GM19395 (cell line): ENCODE measurements around the gene BTG1.
"Not testable (repeated sequence)": the region's sequence is repeated elsewhere in the genome, so short reads cannot be mapped to it uniquely, and the experiment has no call there.

Experiments
- ATAC-seq: cut with Tn5 transposase; IDR thresholded peaks from one replicate; pipeline ENCODE4 v1.9.1; 2021; ENCODE audit warnings: mild to moderate bottlenecking, moderate library complexity; ENCODE audit not compliant: unreplicated experiment

The BTG1 gene

DNA sequence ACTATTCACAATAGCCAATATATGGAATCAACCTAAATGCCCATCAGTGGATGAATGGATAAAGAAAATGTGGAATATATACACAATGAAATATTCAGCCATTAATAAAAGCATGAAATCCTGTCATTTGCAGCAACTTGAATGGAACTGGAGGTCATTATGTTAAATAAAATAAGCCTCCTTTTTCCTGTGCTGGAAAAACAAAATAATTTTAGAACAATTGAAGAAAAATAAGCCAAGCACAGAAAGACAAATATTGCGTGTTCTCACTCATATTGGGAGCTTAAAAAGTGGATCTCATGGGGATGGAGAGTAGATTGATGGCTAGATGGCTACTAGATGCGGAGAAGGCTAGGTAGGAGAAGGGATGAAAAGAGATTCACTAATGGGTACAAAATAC lies 6.3 kb upstream of the BTG1 start:
- no peak for ATAC-seq

DNA sequence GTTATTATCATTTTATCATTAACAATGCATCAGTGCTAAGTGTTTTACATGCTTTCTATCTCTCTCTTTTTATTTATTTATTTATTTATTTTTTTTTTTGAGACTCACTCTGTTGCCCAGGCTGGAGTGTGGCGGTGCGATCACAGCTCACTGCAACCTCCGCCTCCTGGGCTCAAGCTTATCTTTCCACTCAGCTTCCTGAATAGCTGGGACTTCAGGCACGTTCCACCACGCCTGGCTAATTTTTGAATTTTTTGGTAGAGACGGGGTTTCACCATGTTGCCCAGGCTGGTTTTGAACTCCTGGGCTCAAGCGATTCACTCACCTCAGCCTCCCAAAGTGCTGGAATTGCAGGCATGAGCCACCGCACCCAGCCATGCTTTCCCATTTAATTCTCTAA lies 3.9 kb upstream of the BTG1 start:
- ATAC-seq = no peak

DNA sequence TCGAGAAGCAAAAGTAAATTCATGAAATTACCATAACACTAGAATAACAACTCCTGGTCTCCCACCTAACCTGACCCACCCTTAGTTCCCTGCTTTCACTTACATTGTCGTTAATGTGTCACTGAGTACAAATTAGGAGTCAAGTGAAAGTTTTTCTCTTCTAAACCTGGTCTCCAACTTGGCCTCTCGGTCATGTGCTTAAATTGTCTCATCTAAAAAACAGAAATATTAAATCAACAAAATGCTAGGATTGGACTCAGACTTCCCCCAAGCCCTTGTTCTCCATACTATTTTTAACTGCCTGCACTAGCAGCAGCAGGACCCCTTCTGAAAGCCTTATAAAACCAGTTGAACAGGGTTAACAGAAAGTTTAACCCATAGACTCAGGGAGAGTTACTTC lies 1.8 kb upstream of the BTG1 start:
- ATAC-seq = no peak

DNA sequence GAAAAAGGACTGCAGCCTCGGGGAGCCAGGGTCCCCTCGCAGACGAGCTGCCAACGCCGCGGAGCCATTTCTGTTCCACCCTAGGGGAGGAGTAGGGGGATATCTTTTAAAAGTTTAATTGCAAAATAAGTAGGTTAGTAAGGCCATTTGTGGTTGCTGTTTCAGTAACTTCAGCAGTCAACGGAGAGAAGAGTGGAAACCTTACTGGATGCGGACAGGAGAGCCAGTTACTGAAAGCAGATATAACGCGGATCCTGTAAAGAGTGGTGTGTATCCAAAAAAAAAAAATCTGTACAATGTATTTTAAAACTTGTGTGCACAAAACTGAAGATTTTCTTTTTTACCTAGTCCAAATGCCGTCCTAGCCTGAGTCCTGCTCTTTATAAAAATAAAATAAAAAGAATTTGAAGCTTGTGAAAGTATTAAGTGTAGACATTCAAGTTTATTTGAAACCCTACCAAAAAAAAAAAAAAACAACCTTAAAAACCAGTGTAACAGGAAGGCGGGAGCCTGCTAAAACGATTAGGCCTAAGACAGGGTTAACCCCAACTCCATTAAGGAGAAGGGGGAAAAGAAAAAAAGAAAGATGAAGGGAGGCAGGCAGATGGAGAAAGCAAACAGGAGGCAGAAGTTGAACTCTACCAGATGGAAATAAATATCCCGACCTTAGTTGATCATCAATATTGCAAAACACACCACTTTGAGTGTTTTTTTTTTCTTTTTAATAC lies 1.0 kb upstream of the BTG1 start:
- ATAC-seq = no peak

DNA sequence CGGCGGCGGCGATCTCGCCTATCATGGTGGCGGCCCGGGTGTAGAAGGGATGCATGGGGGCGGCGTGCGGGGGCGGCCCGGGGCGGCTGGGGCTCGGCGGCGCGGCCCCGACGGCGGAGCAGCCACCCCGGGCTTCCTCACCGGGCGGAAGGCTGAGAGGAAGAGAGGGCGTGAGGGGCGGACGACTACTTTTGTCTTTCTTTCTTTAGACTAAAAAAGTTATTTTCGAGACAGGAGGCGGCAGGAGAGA lies 240 bp downstream of the BTG1 start:
- ATAC-seq = peak; percentile 9

DNA sequence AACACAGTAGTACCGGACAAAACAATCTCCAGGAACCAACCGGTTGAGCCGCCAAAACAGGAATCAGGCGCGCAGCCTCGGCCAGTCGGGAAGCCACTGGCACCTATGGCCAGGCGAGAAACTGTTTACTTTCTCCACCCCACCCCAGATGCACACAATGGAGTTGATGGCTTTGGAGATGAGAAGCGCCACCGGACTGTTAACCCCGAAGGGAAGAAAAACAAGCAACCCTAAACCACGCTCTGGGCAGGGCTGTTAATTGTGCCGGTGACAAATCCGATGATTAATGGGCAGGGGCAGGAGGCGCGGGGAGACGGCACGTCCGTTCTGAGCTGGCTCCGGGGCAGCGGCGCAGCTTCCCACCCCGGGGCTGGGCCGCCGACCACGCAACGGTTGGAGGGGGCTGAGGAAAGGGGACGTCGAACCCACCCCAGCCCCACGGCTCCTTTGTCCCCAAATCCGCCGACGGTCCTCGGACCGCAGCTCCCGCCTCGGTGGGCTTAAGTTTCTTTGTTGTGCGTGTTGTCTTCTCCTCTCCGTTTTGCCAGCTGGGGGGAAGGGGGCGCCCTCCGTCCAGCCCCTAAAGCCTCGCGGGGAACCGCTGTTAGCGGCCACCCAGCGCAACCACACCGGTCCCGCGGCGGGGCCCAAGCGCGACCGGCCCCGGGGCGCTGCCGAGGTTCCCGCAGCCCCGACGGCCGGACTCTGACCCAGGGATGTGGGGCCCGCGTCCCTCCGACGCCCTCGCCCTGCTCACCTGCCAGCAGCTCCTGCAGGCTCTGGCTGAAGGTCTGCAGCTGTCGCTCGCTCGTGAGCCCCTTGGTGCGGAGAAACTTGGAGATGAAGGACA lies 790 bp downstream of the BTG1 start:
- no peak for ATAC-seq

DNA sequence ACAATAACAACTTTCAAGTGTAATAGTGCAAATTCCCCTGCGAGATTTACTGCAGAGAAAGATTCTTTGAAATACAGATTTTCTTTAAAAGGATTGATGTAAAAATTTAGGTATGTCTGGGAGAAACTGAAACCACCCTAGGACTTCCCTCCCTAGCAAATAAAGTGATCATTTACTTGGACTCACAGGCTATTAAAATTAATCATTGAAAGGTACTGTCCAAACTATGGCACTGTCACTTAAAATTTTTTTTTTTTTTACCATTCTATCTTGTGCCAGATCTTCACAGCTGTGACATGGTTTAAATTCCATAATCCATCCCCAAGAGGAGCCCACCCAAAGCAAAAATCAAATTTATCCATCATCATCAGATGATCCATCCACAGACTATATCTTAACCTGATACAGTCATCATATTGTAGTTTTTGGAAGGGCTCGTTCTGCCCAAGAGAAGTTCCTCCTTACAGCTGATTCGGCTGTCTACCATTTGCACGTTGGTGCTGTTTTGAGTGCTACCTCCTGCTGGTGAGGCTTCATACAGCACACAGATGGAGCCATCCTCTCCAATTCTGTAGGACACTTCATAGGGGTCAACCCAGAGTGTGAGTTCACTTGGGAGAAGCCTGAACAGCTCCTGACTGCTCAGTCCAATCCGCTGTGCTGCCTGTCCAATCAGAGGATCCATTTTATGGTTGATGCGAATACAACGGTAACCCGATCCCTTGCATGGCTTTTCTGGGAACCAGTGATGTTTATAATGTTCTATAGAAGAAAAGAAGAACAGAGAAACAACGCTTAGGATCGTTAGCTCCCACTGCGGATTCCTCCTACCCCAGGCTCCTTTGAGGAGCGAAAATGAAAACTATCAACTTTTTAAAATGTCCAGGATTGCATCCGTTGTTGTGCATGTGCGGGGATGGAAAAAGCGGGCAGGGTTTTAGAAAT lies 1.7 kb downstream of the BTG1 start:
- peak; percentile 18 for ATAC-seq

DNA sequence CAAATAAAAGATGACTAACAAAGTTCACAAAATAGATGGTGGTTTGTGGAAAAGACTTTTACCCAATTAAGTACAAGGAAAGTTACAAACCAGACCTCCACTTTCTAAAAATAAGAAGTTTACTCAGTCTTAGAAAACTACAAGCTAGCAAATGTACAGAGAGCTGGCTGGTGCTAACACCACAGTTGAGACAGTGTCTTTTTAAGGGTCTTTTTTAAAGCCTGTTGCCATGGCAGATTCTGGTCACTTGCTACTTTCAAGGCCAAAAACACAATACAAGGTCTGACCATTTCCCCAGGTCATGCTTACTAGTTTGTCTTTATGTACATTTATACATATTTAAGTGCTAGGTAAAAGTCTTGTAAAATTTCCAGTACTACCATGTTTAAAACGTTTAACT lies 2.4 kb downstream of the BTG1 start:
- no peak for ATAC-seq

DNA sequence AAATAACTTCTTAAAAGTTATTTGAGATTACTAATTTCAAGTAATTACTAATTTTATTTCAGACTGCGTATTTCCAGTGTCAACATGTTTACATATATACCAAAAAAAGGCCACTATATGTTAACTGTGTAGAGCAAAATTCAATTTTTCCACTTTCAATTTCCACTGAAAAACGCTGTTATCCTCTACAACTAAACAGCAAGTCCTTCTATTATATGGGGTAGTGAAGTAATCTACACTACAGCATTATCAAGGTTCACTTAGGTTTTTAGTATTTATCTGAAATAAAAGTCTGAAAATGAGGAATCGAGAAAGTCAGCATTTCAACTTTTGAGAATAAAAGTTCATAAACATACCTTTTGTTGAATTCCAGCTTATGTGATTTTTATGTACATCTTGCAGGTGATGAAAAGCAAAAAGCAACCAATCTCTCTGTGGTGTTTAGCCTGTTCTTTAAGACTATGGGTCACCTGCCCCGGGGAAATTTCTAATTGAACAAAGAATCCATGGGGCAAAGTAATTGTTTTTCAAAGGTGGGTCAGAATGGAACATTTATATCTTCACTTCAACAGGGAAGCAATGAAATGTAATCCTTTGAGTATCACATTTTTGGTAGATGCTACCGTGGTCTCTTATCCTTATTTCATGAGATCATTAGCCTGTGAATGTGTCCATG lies 3.3 kb downstream of the BTG1 start:
- no peak for ATAC-seq

DNA sequence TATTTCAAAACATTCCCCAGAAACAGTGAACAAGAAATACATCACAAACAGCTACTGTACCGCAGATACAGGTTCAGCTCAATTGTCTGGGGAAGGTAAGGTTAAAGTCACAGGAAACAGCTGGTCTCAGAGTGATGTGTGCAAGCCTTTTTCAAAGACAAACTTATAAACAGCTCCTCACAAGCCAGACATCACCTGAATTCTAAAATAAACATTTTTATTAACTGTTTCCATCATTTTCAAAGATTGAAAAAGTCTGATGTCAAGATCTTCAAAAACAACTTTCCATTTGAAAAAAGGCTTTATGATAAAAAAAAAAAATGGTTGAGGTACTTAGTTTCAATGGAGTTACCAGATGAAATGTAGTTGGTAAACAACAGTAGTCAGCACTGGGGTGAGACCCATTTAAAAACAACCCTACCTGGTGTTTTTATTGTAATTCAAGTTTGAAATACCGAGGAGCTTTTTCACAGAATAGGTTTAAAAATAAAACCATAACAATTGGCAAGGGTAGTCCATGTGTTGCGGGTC lies 4.0 kb downstream of the BTG1 start:
- no peak for ATAC-seq

DNA sequence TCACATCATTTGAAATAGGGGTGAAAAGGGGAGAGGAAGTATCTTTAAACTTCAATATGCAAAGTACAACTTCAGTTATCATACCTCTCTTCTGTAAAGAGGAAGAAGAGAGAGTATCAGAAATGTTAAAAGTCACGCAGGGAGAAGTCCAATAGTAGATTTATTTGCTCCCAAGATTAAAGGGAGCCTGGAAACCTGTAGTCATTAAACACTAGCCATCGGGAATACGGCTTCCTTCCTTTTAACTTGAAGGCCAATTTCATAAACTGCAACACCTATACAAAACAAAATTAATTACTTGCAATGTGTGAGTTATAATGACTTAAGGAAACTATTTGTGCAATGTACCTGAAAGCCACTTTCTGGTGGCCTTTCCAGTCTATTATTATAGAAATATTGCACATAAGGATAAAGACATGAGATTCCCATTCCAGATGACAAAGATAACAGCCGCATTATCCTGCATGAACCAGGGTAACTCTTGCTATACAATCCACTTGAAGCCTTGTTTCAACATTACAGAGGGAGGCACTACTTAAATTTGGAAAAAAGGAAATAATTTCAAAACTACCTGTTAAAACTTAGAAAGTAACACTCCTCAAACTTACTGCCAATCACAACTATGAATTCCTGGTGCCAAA lies 4.6 kb downstream of the BTG1 start:
- ATAC-seq = no peak

DNA sequence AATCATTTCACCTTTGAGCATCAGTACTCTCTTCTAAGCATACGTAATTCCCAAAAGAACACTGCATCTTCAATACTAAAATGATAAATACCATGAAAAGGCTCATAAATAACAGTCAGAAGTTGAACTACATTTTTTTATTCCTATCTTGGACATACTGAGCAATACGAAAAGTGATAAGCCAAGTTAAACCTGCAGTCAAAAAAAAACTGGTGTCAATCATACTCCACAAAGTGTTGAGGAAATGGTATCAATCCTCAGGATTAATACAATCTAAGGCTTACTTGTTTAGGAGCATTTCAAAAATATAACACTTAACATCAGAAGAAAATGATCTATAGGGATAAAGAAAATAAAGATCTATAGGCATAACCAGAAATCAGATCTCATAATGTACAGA lies 5.5 kb downstream of the BTG1 start:
- no peak for ATAC-seq

DNA sequence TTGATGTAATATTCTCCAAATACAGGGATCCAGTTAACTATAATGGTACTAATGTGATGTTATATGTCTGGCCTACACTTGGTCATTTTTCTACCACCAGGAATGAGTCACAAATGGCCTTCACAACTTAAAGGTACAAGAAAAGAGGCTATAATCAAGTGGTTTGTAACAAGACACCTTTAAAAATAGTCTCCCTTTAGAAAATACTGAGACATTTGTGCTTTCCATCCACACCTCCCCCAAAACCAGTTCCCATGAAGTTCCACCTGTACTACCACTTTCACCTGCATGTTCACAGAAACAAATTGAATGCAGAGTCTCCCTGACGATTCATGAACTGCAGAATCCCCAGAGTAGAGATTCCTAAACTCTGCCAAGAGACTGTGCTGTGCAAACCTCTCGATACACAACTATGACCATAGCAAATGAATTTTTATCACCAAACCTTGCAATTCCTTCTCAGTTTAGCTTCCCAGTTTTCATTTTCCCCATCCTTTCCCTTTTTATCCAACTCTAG lies 6.0 kb downstream of the BTG1 start:
- no peak for ATAC-seq

DNA sequence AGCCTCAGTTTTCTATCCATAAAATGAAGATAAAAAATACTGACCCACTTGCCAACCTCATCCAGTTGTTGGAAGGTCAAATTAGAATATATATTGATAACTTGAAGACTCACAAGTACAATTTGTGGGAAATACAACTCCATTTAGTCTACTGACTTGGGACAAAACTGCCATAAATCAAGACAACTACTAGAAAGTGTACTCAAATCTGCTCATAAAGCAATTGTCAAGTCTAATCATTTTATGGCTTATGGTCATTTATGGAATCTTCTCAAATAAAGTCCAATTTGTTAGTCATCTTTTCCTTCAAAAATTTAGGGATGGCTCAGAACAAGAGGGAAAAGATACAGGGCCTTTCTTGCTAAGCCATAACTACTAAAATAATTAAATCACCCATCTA lies 7.0 kb downstream of the BTG1 start:
- no peak for ATAC-seq

DNA sequence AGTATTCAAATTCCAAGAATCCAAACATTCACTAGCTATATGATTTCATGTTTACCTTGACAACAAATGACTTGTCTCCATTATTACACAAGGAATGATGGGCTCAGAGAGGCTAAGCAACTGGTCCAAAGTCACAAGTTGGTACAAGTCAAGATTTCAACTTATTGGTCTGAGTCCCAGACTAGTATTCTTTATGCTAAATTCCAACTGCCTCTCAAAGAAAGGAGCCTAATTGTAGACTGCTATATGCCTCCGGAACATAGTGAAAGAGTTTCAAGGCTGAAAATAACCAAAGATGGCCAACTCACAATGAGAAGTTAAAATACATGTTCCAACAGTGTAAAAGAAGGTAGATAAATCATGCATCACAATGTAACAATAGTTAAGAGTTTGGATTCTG lies 7.5 kb downstream of the BTG1 start:
- no peak for ATAC-seq

DNA sequence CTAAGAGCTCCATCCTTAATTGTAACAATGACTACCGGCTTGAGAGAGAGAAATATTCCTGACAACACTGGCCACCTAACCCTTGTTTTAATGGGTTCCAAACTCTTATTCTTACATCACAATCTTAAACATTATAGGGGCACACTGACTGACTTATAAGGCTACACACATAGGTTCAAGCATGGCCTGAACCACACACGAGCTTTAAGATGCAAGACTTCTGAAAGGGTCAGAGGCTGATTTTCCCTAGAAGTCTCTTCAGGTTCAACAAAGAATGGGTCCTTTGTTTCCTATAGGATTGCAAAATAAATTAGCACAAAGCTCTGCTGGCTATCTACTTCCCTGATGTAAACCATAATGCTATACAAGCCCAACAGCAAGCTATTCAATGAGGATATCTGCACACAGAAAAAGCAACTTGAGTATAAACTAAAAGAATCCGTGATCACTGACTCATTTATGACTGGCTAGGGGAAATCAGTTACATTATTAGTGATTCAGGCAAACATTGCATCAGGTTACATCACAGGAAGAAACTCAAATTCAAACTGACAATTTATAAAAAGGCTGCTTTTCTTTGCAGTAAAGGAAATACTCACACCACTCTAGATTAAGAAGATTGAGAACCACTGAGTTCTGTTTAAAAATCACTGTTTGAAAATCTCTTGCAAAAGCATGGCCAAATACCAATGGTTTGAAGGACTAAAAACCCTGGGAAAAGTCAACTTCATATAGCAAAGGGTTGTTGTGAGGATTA lies 8.5 kb downstream of the BTG1 start:
- no peak for ATAC-seq

DNA sequence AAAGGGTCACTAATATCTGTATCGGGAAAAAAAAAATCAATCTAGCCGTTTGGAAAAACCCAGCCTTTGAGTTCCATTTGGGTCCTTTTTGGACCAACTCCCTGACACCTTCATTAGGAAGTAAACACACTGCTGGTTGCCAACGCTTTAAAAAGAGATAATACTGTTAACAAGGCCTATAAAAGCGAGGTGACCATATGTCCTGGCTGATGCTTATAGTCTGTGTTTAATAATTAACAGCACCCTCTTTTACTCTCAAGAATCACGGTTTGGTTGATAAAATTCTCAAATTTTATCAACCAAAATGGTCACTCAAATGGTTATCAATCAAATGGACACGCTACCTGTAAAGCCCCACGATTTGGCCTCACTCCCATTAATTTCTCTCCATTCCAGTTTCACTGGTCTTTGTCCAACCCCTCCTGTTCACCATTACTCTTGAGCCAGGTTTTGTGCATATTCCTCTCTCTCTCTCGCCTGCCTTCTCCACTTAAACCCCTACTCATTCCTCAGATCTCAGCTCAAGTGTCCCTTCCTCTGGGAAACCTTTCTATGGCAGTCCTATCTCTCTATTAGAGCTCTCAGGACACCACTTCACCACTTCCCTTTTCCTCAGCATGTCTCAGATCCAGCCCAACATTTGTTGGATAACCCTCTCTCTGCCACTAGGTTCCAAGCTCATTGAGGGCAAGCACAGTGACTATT lies 9.5 kb downstream of the BTG1 start:
- ATAC-seq = no peak

DNA sequence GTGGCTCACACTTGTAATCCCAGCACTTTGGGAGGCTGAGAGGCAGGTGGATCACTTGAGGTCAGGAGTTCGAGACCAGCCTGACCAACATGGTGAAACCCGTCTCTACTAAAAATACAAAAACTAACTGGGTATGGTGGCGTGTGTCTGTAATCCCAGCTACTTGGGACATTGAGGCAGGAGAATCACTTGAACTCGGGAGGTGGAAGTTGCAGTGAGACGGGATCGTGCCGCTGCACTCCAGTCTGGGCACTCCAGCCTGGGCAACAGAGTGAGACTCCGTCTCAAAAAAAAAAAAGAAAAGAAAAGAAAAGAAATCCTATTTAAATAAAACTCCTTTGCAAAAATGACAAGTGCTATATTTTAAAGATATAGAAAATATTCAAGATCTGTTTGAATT lies 10.1 kb downstream of the BTG1 start:
- not testable (repeated sequence) for ATAC-seq
